ENCODE data around the gene COBLL1.

- no peak for TF ChIP-seq CTCF (IDR thresholded peaks at IDR 0.05; ENCODE audit: low read depth, low read length)
- TF ChIP-seq EZH2phosphoT487 (IDR thresholded peaks at IDR 0.05; ENCODE audit: low read depth): no peak
Measured at GRCh38 chr2:164781394-164781793, 60.2 kb downstream of the COBLL1 start.
